Measurements from ENCODE around the gene PPM1L. TPM values are rescaled to one million over a fixed set of nuclear protein-coding genes. Genes with fewer than 3 reads are reported as not detected.

The PPM1L gene
- total and polyA plus RNA-seq, 7 donors = 6.2 to 76.1 (median 66.0) TPM

DNA sequence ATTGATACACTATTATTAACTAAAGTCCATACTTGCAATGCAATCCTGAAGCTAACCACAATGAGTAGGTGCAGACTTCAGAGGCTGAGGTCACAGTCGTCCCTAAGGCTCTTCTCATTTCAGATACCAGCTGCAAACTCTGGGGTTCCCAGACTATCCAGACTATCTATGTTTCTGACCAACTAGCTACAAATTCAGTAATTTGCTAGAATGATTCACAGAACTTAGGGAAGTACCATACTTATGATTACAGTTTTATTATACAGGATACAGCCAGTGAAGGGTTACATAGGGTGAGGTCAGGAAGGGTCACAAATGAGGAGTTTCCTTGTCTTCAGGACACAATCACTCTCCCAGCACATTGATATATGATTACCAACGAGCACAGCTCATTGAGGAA lies 36.5 kb downstream of the PPM1L start:
- DNase-seq (no peak), ATAC-seq (no peak)
- TF ChIP-seq, protein P1, sequence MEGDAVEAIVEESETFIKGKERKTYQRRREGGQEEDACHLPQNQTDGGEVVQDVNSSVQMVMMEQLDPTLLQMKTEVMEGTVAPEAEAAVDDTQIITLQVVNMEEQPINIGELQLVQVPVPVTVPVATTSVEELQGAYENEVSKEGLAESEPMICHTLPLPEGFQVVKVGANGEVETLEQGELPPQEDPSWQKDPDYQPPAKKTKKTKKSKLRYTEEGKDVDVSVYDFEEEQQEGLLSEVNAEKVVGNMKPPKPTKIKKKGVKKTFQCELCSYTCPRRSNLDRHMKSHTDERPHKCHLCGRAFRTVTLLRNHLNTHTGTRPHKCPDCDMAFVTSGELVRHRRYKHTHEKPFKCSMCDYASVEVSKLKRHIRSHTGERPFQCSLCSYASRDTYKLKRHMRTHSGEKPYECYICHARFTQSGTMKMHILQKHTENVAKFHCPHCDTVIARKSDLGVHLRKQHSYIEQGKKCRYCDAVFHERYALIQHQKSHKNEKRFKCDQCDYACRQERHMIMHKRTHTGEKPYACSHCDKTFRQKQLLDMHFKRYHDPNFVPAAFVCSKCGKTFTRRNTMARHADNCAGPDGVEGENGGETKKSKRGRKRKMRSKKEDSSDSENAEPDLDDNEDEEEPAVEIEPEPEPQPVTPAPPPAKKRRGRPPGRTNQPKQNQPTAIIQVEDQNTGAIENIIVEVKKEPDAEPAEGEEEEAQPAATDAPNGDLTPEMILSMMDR (IDR thresholded peaks at IDR 0.05) = no peak
- Histone ChIP-seq H3K36me3 (ENCODE audit: insufficient read depth in 1 of 2, low read depth in 1 of 2) (no peaks in the 10 kb centered on the region), H3K9me3 (peaks cover 5% of the 10 kb centered on the region), H3K27me3 (ENCODE audit: insufficient read depth in 3 of 3, low read length in 2 of 3) (no peaks in the 10 kb centered on the region), H3K4me3 (no peak overlapping the region), H3K27ac (no peak overlapping the region), H3K4me1 (peaks cover 56% of the 10 kb centered on the region)
- intact Hi-C loops (cut with DNase I) = no loop called here
- 45 to 59% (median 50%) methylated on average over 2 of the region's 2 CpGs for WGBS, 3 donors

DNA sequence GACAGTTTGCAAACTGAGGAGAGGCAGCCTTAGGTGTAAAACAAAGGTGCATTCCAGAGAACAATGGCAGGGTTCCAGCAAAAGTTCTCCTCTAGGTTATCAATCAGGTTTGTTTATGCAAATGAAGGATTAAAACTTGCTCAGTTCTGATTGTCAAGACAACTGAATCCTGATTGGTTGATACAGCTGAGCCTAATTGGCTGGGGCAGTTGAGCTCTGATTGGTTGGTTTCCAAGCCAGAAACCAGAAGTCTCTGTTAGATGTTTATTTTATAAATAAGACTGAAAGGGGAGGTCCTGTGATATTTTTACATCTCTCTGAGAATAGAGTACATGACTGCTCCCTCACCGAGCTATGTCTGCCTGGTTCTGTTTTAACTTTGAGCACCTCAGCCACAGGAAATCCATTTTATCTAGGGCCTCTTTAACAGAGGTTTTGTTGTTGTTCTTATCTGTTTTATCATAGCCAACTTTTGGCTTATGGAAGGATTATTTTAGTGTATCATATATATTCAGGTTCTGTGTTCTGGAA lies 37.8 kb downstream of the PPM1L start:
- ATAC-seq = no peak
- WGBS, 3 donors = 32 to 68% (median 65%) methylated on average over 1 of the region's 1 CpG
- H3K4me1 ChIP-seq = peaks cover 57% of the 10 kb centered on the region
- intact Hi-C loops (cut with DNase I) = no loop called here
- DNase-seq = no peak
- no peaks in the 10 kb centered on the region for H3K27me3 ChIP-seq (ENCODE audit: insufficient read depth in 3 of 3, low read length in 2 of 3)
- no peaks in the 10 kb centered on the region for H3K36me3 ChIP-seq (ENCODE audit: insufficient read depth in 1 of 2, low read depth in 1 of 2)
- no peaks in the 10 kb centered on the region for H3K9me3 ChIP-seq
- TF ChIP-seq, protein P1 (IDR thresholded peaks at IDR 0.05) = no peak
- H3K4me3 ChIP-seq = no peak overlapping the region
- no peak overlapping the region for H3K27ac ChIP-seq

DNA sequence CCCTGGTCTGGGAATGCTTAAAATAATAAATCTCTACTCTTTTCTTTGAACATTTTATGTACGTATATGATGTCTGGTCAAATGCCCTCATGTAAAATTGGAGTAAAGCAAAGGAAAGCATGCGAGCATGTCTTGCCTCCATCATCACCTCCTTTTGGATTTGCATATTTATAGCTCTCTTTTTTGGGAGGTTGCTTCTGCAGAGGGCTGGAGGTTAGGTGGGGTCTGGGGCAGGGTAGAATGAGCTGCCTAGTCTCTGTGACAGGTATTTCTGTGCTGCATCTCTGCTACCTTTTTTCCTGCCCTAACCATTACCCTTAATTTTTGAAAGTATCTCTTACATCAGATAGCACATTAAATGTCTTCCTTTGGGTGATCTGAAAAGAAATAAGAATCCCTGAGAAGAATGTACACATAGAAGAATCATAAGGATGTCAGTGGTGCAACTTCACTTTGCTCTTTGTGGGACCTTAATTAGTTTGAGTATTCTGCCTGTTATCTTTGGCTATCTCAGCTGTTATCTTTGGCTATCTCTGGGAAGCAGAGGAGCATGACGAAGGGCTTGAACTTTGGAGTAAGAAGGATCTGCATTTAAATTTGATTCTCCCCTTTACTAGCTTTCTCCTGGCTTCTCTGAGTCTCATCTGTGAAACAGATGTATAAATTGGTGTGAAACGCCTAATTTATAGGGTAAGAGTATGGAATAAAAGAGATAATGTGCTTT lies 40.2 kb downstream of the PPM1L start:
- TF ChIP-seq, protein P1 (IDR thresholded peaks at IDR 0.05) = no peak
- WGBS, 3 donors = 62 to 72% (median 68%) methylated on average over 4 of the region's 4 CpGs
- Histone ChIP-seq H3K4me1 (peaks cover 50% of the 10 kb centered on the region), H3K9me3 (no peaks in the 10 kb centered on the region), H3K27me3 (ENCODE audit: insufficient read depth in 3 of 3, low read length in 2 of 3) (no peaks in the 10 kb centered on the region), H3K4me3 (no peak overlapping the region), H3K36me3 (ENCODE audit: insufficient read depth in 1 of 2, low read depth in 1 of 2) (no peaks in the 10 kb centered on the region), H3K27ac (peak overlapping the region; percentile 74)
- DNase-seq (no peak), ATAC-seq (peak in 1 of 4 donors; percentile 12)
- intact Hi-C loops (cut with DNase I) = loop anchor here in 1 of 2 donors (5.0 kb wide), 1 partner anchor 34 kb away; no protein-coding TSS in a partner anchor

DNA sequence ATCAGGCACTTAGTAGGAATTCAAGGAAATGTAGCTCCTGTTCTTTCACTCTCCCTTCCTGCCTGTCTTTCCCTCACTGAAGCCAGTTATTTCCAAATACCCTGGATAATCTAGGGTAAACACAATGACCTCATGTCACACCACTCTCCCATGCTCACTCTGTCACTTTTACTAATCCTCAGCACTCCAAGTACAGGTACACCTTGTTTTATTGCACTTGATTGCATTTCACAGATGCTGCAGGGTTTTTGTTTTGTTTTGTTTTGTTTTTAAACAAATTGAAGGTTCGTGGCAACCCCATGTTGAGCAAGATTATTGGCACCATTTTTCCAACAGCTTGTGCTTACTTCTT lies 40.8 kb downstream of the PPM1L start:
- intact Hi-C loops (cut with DNase I) = loop anchor here in 1 of 2 donors (5.0 kb wide), 1 partner anchor 34 kb away; no protein-coding TSS in a partner anchor
- WGBS, 3 donors = 24 to 38% (median 24%) methylated on average over 1 of the region's 1 CpG
- Histone ChIP-seq H3K4me3 (no peak overlapping the region), H3K27ac (peak overlapping the region; percentile 74), H3K4me1 (peaks cover 50% of the 10 kb centered on the region), H3K36me3 (ENCODE audit: insufficient read depth in 1 of 2, low read depth in 1 of 2) (no peaks in the 10 kb centered on the region), H3K9me3 (no peaks in the 10 kb centered on the region), H3K27me3 (ENCODE audit: insufficient read depth in 3 of 3, low read length in 2 of 3) (no peaks in the 10 kb centered on the region)
- TF ChIP-seq, protein P1 (IDR thresholded peaks at IDR 0.05) = no peak
- no peak for DNase-seq
- peak; percentile 44 to 85 (median 79) for ATAC-seq

All from psoas muscle (tissue), 8 donors.